ENCODE results near the gene CFL2.

The CFL2 gene

GRCh38 chr14:34676516-34677211, 37.7 kb downstream of the CFL2 start:
- WGBS (ENCODE audit: extremely low coverage, insufficient coverage, low lambda C conversion rate), result no CpG with 5 or more reads among the region's 7 CpGs
- H3K27me3 ChIP-seq (ENCODE audit: insufficient read depth, low read length, poor library complexity), result no peaks in the 10 kb centered on the region
- no peak overlapping the region for H4K8ac ChIP-seq (ENCODE audit: low read depth, low read length)
- H2AK5ac ChIP-seq (ENCODE audit: low read length), result no peak overlapping the region
- H3K79me1 ChIP-seq (ENCODE audit: low read length), result no peaks in the 10 kb centered on the region
- no peak for DNase-seq
- no peak overlapping the region for H3K56ac ChIP-seq (ENCODE audit: low read length)
- no peak overlapping the region for H3K18ac ChIP-seq (ENCODE audit: low read length)
- no peak overlapping the region for H3K4me3 ChIP-seq (ENCODE audit: low read length)
- no peak overlapping the region for H4K5ac ChIP-seq (ENCODE audit: low read length)
- no peak overlapping the region for H3K27ac ChIP-seq (ENCODE audit: low read depth, low read length)
- no peaks in the 10 kb centered on the region for H3K79me2 ChIP-seq (ENCODE audit: control insufficient read depth, insufficient read depth, low read length)
- H2BK120ac ChIP-seq (ENCODE audit: low read depth, low read length), result no peak overlapping the region
- no peak overlapping the region for H3K4ac ChIP-seq (ENCODE audit: low read depth, low read length)
- no peak overlapping the region for H3K9ac ChIP-seq (ENCODE audit: low read length)
- H2BK5ac ChIP-seq (ENCODE audit: low read length), result no peak overlapping the region
- no peak overlapping the region for H3K23ac ChIP-seq (ENCODE audit: low read length)
- no peaks in the 10 kb centered on the region for H3K4me1 ChIP-seq (ENCODE audit: control insufficient read depth, low read depth, low read length)
- no peak overlapping the region for H2BK15ac ChIP-seq (replicated peaks; ENCODE audit: low read depth)
- H3K36me3 ChIP-seq (ENCODE audit: control insufficient read depth, insufficient read depth, low read length), result no peaks in the 10 kb centered on the region
- no peak overlapping the region for H3K4me2 ChIP-seq (ENCODE audit: low read length)

- Histone ChIP-seq H4K5ac (ENCODE audit: low read length) (no peak overlapping the region), H3K27me3 (ENCODE audit: insufficient read depth, low read length, poor library complexity) (no peaks in the 10 kb centered on the region), H3K4me1 (ENCODE audit: control insufficient read depth, low read depth, low read length) (no peaks in the 10 kb centered on the region), H3K56ac (ENCODE audit: low read length) (no peak overlapping the region), H3K4me3 (ENCODE audit: low read length) (no peak overlapping the region), H3K27ac (ENCODE audit: low read depth, low read length) (no peak overlapping the region), H3K9ac (ENCODE audit: low read length) (no peak overlapping the region), H3K79me2 (ENCODE audit: control insufficient read depth, insufficient read depth, low read length) (no peaks in the 10 kb centered on the region), H3K36me3 (ENCODE audit: control insufficient read depth, insufficient read depth, low read length) (no peaks in the 10 kb centered on the region), H2BK120ac (ENCODE audit: low read depth, low read length) (no peak overlapping the region), H3K18ac (ENCODE audit: low read length) (no peak overlapping the region), H2BK5ac (ENCODE audit: low read length) (no peak overlapping the region), H3K4ac (ENCODE audit: low read depth, low read length) (no peak overlapping the region), H2AK5ac (ENCODE audit: low read length) (no peak overlapping the region), H3K79me1 (ENCODE audit: low read length) (no peaks in the 10 kb centered on the region), H3K23ac (ENCODE audit: low read length) (no peak overlapping the region), H3K4me2 (ENCODE audit: low read length) (no peak overlapping the region), H2BK15ac (replicated peaks; ENCODE audit: low read depth) (no peak overlapping the region), H4K8ac (ENCODE audit: low read depth, low read length) (no peak overlapping the region)
- DNase-seq, result no peak
- no CpG with 5 or more reads among the region's 1 CpG for WGBS (ENCODE audit: extremely low coverage, insufficient coverage, low lambda C conversion rate)
Measured at GRCh38 chr14:34673702-34674101, 40.7 kb downstream of the CFL2 start.

- Histone ChIP-seq H3K23ac (ENCODE audit: low read length) (no peak overlapping the region), H3K56ac (ENCODE audit: low read length) (no peak overlapping the region), H3K4me1 (ENCODE audit: control insufficient read depth, low read depth, low read length) (no peaks in the 10 kb centered on the region), H2BK15ac (replicated peaks; ENCODE audit: low read depth) (no peak overlapping the region), H3K4me3 (ENCODE audit: low read length) (no peak overlapping the region), H3K79me2 (ENCODE audit: control insufficient read depth, insufficient read depth, low read length) (no peaks in the 10 kb centered on the region), H3K36me3 (ENCODE audit: control insufficient read depth, insufficient read depth, low read length) (no peaks in the 10 kb centered on the region), H3K79me1 (ENCODE audit: low read length) (no peaks in the 10 kb centered on the region), H4K8ac (ENCODE audit: low read depth, low read length) (no peak overlapping the region), H3K18ac (ENCODE audit: low read length) (no peak overlapping the region), H3K4ac (ENCODE audit: low read depth, low read length) (no peak overlapping the region), H2BK120ac (ENCODE audit: low read depth, low read length) (no peak overlapping the region), H2BK5ac (ENCODE audit: low read length) (no peak overlapping the region), H3K27ac (ENCODE audit: low read depth, low read length) (no peak overlapping the region), H3K9ac (ENCODE audit: low read length) (no peak overlapping the region), H4K5ac (ENCODE audit: low read length) (no peak overlapping the region), H3K4me2 (ENCODE audit: low read length) (no peak overlapping the region), H3K27me3 (ENCODE audit: insufficient read depth, low read length, poor library complexity) (no peaks in the 10 kb centered on the region), H2AK5ac (ENCODE audit: low read length) (no peak overlapping the region)
- peak; percentile 25 for DNase-seq
- WGBS (ENCODE audit: extremely low coverage, insufficient coverage, low lambda C conversion rate), result no CpG with 5 or more reads among the region's 6 CpGs
Measured at GRCh38 chr14:34671716-34672115, 42.7 kb downstream of the CFL2 start.

GRCh38 chr14:34668111-34668510, 46.3 kb downstream of the CFL2 start:
- H3K27ac ChIP-seq (ENCODE audit: low read depth, low read length), result no peak overlapping the region
- H3K23ac ChIP-seq (ENCODE audit: low read length), result no peak overlapping the region
- H3K56ac ChIP-seq (ENCODE audit: low read length), result no peak overlapping the region
- no peak overlapping the region for H2AK5ac ChIP-seq (ENCODE audit: low read length)
- no peak overlapping the region for H3K9ac ChIP-seq (ENCODE audit: low read length)
- no peak overlapping the region for H4K8ac ChIP-seq (ENCODE audit: low read depth, low read length)
- no peak overlapping the region for H2BK120ac ChIP-seq (ENCODE audit: low read depth, low read length)
- H3K27me3 ChIP-seq (ENCODE audit: insufficient read depth, low read length, poor library complexity), result no peaks in the 10 kb centered on the region
- H2BK5ac ChIP-seq (ENCODE audit: low read length), result no peak overlapping the region
- H3K79me2 ChIP-seq (ENCODE audit: control insufficient read depth, insufficient read depth, low read length), result no peaks in the 10 kb centered on the region
- H3K18ac ChIP-seq (ENCODE audit: low read length), result no peak overlapping the region
- H3K36me3 ChIP-seq (ENCODE audit: control insufficient read depth, insufficient read depth, low read length), result no peaks in the 10 kb centered on the region
- H3K4me1 ChIP-seq (ENCODE audit: control insufficient read depth, low read depth, low read length), result no peaks in the 10 kb centered on the region
- DNase-seq, result no peak
- H3K79me1 ChIP-seq (ENCODE audit: low read length), result no peaks in the 10 kb centered on the region
- no peak overlapping the region for H4K5ac ChIP-seq (ENCODE audit: low read length)
- no peak overlapping the region for H3K4me3 ChIP-seq (ENCODE audit: low read length)
- H3K4me2 ChIP-seq (ENCODE audit: low read length), result no peak overlapping the region
- no peak overlapping the region for H2BK15ac ChIP-seq (replicated peaks; ENCODE audit: low read depth)
- no peak overlapping the region for H3K4ac ChIP-seq (ENCODE audit: low read depth, low read length)
- WGBS (ENCODE audit: extremely low coverage, insufficient coverage, low lambda C conversion rate), result no CpG with 5 or more reads among the region's 2 CpGs

GRCh38 chr14:34667007-34667406, 47.4 kb downstream of the CFL2 start:
- WGBS (ENCODE audit: extremely low coverage, insufficient coverage, low lambda C conversion rate), result no CpG with 5 or more reads among the region's 7 CpGs
- Histone ChIP-seq H2BK15ac (replicated peaks; ENCODE audit: low read depth) (no peak overlapping the region), H3K27ac (ENCODE audit: low read depth, low read length) (no peak overlapping the region), H3K4ac (ENCODE audit: low read depth, low read length) (no peak overlapping the region), H2AK5ac (ENCODE audit: low read length) (no peak overlapping the region), H4K8ac (ENCODE audit: low read depth, low read length) (no peak overlapping the region), H3K36me3 (ENCODE audit: control insufficient read depth, insufficient read depth, low read length) (no peaks in the 10 kb centered on the region), H3K4me2 (ENCODE audit: low read length) (no peak overlapping the region), H3K18ac (ENCODE audit: low read length) (no peak overlapping the region), H3K23ac (ENCODE audit: low read length) (no peak overlapping the region), H3K4me3 (ENCODE audit: low read length) (no peak overlapping the region), H3K9ac (ENCODE audit: low read length) (no peak overlapping the region), H3K27me3 (ENCODE audit: insufficient read depth, low read length, poor library complexity) (no peaks in the 10 kb centered on the region), H2BK120ac (ENCODE audit: low read depth, low read length) (no peak overlapping the region), H2BK5ac (ENCODE audit: low read length) (no peak overlapping the region), H3K56ac (ENCODE audit: low read length) (no peak overlapping the region), H3K79me1 (ENCODE audit: low read length) (no peaks in the 10 kb centered on the region), H3K4me1 (ENCODE audit: control insufficient read depth, low read depth, low read length) (no peaks in the 10 kb centered on the region), H3K79me2 (ENCODE audit: control insufficient read depth, insufficient read depth, low read length) (no peaks in the 10 kb centered on the region), H4K5ac (ENCODE audit: low read length) (no peak overlapping the region)
- no peak for DNase-seq
